NAMALWA (cell line): ENCODE results near the gene PARD3.

Source experiments
- DNase-seq: peaks from one replicate; pipeline ENCODE4 v3.0.0-alpha.2; 2015; ENCODE audit warnings: low spot score

Gene PARD3

DNA sequence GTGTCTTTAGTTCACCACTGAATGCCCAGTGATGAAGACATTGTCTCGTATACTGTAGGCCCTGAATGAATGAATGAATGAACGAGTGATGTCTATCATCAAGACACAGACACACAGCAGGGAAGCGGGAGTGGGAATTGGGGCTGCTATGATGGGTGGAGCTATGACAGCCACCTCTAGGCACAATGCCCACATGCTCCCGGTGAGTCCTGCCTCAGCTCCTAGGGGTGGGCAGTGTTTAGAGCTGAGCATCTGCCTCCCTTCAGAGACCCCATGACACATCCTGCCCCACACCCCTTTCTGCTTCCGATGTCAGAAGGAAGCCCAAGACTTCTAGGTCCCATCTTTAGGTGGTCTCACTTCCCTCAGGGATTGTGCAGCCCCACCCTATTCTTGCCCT, 714.1 kb downstream of the PARD3 start:
- no peak for DNase-seq

DNA sequence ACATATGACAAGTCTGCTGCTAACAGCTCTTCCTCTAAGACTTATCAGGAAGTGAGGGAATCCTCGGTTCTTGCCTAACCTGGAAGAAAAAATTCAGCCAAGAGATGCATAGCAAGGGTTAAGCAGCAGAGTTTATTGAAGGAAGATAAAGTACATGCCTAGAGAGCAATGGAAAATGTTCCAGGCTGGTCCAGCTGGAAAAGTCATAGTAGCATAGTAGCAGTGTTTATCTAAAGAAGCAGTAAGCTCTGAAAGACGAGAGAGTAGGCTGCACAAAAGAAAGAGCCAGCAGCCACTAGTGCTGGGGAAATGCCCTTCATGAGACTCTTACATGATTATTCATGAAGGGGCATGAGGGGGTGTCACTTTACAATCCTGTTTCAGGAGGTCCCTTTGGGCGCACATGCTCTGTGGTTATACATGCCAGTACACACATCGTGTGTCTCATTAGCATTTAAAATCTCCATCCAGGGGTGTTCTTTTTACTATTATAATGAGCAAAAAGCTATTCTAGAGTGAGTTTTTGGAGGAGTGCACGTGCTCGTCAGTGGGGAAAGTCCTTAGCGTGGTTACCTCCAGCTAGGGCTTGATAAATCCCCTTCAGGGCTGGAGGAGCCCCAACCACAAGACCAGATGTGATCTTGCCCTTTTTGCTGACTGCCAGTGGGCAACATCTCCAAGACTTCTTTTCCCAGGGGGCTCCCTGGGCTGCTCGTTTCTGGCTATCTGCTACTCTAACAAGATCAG, 716.1 kb downstream of the PARD3 start:
- no peak for DNase-seq

DNA sequence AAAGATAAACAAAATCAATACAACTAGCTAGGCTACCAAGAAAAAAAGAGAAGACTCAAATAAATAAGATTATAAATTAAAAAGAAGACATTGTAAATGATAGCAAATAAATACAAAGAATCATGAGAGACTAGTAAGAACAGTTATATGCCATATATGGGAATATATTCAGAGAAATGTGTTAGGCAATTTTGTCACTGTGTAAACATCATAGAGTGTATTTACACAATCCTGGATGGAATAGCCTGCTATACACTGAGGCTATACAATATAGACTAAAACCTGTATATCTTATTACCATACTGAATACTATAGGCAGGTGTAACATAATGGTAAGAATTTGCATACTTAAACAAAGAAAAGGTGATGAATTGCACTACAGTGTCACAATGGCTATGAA, 717.4 kb downstream of the PARD3 start:
- DNase-seq: no peak

DNA sequence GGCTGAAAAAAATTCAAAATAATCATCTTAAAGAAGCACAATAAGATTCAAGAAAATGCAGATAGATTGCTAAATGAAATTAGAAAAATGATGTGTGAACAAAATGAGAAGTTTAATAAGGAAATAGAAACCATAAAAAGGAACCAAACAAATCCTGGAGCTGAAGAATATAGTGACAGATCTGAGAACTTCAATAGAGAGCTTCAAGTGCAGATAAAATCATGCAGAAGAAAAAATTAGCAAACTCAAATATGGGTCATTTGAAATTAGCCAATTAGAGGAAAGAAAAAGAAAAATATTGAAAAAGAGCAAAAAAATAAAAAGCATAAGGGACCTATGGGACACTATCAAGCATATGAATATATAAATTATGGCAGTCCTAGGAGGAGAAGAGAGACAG, 720.1 kb downstream of the PARD3 start:
- DNase-seq: no peak

DNA sequence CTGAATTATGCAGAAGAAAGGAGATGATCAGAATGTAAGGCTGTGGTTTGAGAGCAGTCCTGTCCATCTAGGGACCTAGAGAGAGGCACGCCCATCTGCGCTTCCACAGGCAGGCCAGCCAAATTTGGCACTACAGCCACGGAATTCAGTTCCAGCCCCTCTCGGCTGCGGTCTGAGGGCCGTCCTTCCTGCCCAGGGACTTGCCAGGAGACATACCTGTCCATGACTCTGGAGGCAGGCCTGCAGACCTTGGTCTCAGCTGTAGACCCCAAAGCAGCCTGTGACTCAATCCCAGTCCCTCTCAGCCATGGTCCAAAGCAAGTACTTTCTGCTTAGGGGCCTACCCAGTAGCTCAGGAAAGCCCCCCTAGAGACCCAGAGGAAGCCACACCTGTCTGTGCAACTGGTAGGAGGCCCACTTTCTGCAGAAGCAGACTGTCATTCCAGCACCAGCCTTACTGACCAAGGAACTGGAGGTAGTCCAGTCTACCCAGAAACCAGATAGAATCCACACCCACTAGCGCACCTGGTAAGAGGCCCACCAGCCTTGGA, 720.9 kb downstream of the PARD3 start:
- DNase-seq: no peak

DNA sequence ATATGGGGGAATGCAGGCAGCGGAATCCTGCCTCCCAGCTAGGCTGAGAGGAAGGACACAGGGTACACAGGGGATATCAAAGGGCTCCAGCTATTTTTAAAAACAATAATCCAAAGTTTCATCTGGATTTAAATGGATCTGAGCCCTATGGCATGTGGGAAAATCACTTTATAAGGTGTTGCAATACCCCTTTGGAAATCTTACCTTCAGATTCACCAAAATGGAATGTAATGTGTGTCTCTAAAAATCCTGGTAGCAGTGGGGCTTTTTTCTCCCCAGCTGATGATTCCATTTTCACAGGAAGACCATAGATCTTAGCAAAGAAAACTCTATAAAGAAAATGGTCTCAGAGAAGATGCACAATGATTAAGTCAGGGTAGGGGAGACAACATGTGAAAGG, 722.2 kb downstream of the PARD3 start:
- DNase-seq: no peak

DNA sequence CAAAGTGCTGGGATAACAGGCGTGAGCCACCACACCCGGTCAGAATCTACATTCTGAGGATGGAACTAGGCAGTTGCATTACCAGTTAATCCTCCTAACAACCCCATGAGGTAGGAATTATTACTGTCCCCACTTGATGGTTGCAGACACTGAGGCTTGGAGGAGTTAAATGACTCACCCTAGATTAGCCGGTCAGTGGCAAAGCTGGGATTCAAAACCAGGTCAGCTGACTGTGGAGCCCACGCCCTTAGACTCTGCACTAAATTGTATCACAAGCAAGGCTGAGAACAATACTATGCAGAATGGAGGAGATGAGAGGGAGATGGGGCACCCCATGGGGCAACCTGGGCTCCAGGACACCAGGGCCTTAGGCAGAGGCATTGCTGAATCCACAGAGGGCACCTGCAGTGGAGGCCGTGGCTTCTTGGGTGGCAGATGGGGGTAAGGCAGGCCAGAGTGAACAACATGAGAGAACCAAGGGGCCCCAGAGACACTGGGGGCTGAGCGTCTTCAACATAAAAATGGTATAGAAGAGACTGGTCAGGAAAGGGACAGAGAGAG, 723.4 kb downstream of the PARD3 start:
- no peak for DNase-seq

DNA sequence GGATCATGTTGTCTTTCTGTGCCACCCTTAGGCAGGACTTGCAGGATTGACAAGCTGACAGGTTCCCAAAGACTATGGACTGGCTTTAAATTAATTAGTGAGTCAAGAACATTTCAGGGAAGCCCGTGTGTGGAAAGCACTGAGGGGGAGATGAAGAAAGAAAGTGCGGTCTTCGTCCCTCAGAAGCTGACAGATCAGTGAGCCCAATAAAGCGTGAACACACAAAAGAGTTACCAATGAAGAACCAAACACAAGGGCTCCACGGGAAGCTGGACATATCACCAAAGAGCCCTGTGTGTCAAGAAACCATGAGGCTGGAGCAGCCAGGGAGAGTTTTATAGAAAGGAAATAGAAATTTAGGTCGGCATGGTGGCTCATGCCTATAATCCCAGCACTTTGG, 725.8 kb downstream of the PARD3 start:
- DNase-seq: no peak

DNA sequence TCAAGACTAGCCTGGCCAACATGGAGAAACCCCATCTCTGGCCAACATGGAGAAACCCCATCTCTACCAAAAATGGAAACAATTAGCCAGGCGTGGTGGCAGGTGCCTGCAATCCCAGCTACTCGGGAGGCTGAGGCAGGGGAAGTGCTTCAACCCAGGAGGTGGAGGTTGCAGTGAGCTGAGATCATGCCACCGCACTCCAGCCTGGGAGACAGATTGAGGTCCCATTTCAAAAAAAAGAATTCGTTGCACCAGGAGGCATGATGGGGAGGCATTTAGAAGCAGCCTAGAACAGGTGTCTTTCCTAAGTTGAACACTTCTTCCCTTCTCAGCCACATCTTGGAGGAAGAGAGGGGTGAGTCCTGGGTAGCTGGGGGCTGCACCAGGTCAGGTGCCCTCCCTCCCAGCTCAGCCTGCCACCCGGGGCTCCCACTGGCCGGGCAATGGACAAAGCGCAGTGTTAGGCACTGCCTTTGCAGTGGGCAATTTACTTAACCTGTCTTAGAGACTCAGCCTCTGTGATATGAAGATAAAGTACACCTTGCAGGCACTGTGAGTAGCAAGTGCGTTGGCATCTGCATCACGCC, 726.8 kb downstream of the PARD3 start:
- no peak for DNase-seq

DNA sequence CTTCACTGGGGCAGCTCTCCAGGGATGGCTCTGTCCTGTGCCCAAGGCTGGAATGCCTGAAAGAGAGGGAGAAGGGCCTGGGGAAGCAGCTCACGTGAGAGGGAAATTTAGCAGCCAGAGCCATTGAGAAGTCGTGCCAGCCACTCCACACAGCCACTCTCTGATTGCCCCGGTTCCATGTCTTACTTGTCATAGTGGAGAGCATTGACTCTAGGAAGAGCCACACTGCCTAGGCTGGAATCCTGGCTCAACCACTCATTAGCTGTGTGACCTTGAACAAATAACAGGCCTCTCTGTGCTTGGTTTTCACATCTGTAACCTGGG, 728.0 kb downstream of the PARD3 start:
- DNase-seq: no peak

DNA sequence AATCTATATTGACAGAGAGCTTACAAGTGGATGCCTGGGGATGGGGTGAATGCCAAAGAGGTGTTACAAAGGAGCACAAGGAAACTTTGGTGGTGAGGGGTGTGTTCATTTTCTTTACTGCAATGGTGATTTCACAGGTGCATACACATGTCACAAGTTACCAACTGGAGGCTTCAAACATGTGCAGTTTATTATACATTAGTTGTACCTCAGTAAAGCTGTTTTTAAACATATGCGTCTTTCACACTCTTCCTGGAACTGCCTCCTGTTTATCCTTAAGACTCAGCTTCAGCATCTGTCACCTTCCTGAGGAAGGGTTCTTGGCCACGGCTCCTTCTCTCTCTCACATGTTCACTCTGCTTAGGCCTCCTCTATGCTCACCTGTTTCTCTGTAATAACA, 731.5 kb downstream of the PARD3 start:
- no peak for DNase-seq

DNA sequence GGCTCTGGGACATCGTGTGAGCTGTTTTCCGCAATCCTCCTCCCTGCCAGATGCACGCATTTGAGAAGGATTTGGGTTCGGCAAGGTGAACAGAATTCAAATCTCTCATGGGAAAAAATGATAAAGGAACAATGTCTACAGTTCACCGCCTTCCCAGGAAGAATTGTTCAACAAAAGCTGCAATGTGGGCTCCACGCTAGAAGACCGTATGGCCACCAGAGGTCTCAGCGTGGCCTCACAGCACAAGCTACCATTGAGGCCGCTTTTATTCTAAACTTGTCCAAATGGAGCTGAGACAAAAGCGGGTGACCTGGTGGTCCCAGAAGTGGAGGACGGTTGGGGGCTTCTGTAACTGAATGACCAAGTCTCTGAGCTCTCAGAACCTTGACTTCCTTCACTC, 733.1 kb downstream of the PARD3 start:
- DNase-seq: no peak

DNA sequence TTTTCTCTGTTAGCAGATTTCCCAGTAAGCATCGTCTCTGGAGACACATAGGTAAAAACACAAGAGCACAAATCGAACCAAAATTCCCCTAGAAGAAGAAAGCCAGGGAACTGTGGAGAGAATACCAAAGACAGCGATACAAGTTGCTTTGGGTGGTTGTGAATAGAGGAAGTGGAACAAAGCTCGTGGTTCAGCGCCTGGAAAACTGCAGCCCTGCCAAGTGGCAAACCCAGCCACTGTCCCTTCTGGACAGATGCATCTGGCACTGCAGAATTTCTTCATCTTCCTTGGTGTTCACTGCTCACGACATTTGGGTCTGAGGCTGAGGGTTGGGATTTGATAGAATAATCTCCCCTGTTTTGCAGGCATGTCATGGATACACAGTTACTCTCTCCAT, 733.8 kb downstream of the PARD3 start:
- DNase-seq: no peak

DNA sequence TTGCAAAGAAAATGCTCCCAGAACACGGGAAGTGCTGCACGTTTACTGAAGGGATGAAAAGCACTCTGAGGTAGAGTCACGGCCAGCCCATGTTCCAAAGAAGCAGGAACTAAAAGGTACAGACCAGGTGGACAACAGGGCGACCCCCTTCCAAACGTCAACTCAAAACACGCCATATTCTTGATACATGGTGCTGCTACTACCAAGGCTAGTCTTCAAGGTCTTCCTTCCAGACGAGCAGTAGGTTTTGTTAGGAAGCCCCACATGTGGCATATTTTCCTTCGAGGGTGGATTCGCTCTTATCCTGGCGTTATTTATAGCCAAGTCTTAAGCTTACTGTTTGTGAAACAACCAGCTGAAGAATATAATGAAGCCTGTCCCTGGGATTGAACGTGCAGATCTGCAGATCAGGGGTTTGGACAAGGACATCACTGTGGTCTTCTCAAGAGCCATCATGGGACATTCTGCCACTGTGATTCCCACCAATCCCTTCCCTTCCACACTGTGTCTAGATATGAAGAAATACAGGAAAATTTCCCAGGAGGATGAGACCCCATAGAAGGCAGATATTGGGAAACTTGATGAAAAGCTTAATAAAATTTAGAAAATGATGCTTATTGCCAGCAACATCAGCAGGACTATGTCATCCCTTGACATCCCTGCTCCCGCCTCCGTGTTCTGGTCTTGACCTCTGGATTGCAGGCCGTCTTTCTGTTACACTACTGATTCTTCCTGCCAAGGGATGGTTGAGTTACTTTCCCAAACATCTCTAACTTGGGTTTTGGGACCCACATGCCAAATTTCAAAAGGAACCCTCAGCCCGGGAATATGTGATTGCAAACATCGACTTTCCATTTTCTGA, 734.4 kb downstream of the PARD3 start:
- DNase-seq: no peak

DNA sequence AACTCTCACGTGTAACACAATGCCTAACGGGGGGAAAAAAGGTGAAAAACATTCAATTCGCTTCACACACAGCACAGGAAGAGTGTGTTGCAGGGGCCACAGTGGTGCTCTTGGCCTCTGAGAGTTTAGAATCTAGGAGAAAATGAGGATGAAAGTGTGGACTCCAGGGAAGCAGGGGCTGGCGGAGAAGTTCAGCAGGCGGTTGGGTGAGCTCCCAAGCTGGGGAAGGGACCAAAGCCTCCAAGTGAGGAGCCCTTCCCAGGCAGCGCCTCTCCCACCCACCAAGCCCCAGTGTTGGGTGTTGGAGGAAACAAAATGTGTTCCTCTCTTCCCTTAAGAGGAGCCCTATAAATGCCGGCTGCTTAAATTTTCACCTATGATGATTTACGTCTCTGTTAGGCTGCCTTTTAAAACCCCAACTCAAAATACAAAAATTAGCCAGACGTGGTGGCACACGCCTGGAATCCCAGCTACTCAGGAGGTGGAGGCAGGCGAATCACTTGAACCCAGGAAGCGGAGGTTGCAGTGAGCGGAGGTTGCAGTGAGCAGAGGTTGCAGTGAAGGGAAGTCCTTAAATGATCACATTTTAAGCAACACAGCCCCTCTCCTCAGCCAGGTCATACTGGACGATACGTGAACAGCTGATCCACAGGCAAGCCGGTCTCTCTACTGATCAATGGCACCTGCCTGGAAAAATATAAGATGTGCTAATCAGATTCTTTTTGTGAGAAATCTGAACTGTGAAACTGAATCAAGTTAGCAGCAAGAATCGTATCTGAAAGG, 735.2 kb downstream of the PARD3 start:
- DNase-seq: no peak

DNA sequence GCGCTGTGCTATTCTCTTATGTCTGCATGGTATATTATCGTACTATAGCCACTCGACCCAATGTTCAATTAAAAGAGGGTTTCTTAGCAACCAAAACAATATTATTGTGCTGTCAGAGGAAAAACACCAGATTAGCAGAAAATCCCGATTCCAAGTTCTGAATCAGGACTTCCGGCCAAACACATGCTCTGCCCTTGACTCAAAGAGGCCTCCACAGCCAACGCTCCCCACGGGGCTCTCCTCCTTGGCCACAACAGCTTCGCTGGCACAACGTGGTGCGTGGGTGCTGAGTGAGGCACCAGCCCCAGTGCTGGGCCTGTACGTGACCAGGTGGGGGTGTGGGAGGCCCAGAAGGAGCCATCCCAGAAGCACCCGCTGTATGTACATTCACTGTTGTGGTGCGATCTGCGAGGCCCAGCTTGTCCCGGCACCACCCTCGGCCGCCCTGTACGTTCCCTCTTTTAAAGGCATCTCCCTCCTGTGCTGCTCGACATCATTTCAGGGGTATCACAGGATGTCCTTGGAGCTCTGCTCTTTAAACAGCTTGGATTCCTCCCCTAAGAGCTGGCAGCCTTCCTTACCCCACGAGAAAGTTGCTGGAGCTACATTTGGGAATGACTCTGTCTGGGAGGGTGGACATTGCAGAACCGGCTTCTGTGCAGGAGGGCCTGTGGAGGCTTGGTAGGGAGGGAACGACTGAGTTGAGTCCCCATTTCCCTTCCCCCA, 736.2 kb downstream of the PARD3 start:
- DNase-seq: no peak

DNA sequence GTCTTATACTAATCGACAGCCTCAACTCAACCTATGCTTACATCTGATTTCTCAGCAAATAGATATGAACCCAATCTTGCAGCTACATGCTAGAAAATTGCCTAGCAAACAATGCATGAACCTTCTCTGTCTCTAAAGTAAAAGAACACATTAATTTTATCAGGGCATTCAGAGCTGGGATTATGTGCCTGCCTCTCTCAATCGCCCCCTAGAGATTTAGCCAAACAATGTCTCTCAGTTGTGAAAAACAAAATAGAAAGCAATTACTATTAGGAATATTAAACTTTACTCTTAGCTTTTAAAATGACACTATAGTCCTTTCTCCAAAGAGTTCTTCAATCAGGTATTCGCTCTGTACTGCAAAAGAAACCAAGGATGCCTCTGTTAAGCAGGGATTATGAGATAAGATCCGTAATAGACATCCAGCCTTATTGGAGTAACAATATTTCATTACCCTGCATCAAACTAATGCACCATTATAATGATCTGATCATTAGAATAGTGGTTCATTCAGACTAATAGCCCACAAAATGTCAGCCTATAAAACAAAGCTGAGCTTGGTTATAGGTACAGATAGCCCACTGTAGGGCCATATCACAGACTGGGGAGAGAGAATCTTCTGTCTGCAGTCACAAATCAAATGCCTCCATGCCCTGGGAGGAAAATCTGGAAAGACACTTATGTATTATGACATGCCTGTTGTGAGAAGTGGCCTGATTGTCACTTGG, 736.9 kb downstream of the PARD3 start:
- no peak for DNase-seq

DNA sequence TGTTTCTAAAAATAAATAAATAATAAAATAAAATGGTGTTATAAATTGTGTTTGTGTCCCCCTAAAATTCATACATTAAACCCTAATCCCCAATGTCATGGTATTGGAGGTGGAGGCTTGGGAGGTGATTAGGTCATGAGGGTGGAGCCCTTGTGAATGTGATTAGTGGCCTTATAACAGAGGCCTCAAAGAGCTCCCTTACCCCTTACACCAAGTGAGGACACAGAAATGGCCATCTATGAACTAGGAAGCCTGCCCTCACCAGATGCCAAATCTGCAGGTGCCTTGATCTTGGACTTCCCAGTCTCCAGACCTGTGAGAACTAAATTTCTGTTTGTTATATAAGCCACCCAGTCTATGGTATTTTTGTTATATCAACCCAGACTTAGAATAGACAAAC, 738.7 kb downstream of the PARD3 start:
- no peak for DNase-seq

DNA sequence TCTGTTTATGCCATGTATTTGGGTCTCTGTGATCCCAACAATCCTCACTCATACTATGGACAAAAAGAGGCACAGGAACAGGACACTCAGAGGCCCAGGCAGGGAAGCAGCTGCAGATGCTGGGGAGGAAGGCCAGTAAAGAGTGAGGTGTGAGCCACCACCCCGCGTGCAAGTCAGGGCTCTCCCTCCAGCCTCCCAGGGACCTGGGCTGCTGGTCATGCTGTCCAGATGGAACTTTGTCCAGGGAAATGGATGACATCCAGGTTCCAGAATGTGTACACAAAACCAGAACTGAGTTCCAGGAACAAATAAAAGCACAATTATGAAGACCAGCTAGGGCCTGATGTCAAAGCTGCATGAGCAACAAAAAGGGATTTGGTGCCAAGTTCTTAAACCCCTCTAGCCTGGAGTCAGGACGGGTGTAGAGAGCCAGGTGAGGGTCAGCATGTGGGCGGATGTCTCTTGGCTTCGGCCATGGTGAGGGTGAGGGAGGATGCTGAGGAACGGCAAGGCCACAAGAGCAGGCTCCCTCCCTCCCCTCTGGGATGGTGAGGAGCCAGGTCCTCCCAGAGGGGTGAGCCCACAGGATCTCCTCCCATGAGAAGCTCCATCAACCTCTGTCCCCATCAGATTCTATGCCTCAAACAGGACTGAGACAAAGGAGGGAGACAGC, 739.7 kb downstream of the PARD3 start:
- DNase-seq: no peak

DNA sequence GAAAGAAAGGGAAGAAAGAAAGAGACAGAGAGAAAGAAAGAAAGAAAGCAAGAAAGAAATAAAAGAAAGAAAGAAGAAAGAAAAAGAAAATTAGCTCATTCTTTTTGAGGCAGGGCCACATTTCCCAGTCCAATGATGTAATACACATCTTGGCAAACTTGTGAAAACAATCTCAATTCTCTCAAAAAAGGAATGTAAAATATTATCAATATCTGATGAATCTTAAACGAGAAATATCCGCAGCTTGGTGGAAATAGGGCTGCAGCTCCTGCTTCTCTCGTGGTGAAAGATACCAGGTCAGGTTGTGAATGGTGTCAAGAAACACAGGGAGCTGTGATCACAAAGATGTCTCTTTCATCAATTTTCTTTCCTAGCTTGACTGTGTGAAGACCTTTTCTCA, 741.0 kb downstream of the PARD3 start:
- DNase-seq: no peak
